Stomach (tissue), 9 donors: Measurements from ENCODE around the gene MUC20. TPM values are rescaled to one million over a fixed set of nuclear protein-coding genes. Genes with fewer than 3 reads are reported as not detected.

ENCODE experiments used
- DNase-seq, 2 donors: peaks; one replicate each; pipeline versions ENCODE4 v3.0.0 to v3.0.0-alpha.2; 2013 to 2019
- H3K27ac ChIP-seq, 5 donors: fragments of 200-600 bp in 4 of 5; sonication (generic) in 4 of 5; one replicate each; pipeline ENCODE4 v1.5.1; 2013 to 2019; ENCODE audit warnings: mild to moderate bottlenecking in 1 of 5, moderate library complexity in 1 of 5
- H3K27me3 ChIP-seq, 3 donors: fragments of 200-600 bp; sonication (generic); one replicate each; pipeline ENCODE4 v1.5.1; 2017 to 2019; ENCODE audit warnings: mixed run types in 1 of 3
- H3K36me3 ChIP-seq, 4 donors: fragments of 200-600 bp; sonication (generic); 1 replicate in 3 of 4; 2 replicates in 1 of 4; pipeline ENCODE4 v1.5.1; 2016 to 2019
- H3K4me1 ChIP-seq, 4 donors: fragments of 200-600 bp; sonication (generic); one replicate each; pipeline ENCODE4 v1.5.1; 2016 to 2019
- H3K4me3 ChIP-seq, 4 donors: fragments of 200-600 bp; sonication (generic) in 3 of 4; one replicate each; pipeline ENCODE4 v1.5.1; 2016 to 2019; ENCODE audit warnings: mild to moderate bottlenecking in 1 of 4
- H3K9me3 ChIP-seq, 4 donors: fragments of 200-600 bp; sonication (generic); one replicate each; pipeline ENCODE4 v1.5.1; 2016 to 2019
- CTCF ChIP-seq, 7 experiments: fragments of 450-650 bp in 4 of 7; fragments of 200-600 bp in 3 of 7; sonication (generic) in 3 of 7; IDR thresholded peaks; one replicate each; pipeline ENCODE4 v1.5.1; 2016 to 2019; ENCODE audit warnings: antibody characterized with exemption in 7 of 7, control low read depth in 2 of 7, mild to moderate bottlenecking in 1 of 7
- EP300 ChIP-seq: sonication (generic); formaldehyde crosslinking; IDR thresholded peaks from one replicate; pipeline ENCODE4 v1.6.1; 2017; ENCODE audit warnings: antibody characterized with exemption
- POLR2A ChIP-seq, 4 donors: fragments of 450-650 bp; IDR thresholded peaks; one replicate each; pipeline ENCODE4 v1.6.1; 2016; ENCODE audit warnings: antibody characterized with exemption in 4 of 4, control low read depth in 2 of 4, mild to moderate bottlenecking in 1 of 4, moderate library complexity in 1 of 4
- POLR2AphosphoS5 ChIP-seq, 3 donors: sonication (generic); formaldehyde crosslinking; IDR thresholded peaks; one replicate each; pipeline ENCODE4 v1.6.1; 2016; ENCODE audit warnings: antibody characterized with exemption in 3 of 3
- WGBS, 5 donors: extraction: QIAGEN DNeasy Blood & Tissue Kit in 3 of 5; methylation state at CpG; one replicate each; pipeline versions ENCODE4 v1.1.5 to v1.1.7; 2013 to 2018; 5-methylcytosine and 5-hydroxymethylcytosine counted together
- intact Hi-C: fragments of 100-400 bp; cut with DNase I; formaldehyde crosslinking; loops from one replicate; pipeline ENCODE4 v1.15.1; 2023; ENCODE audit warnings: low total_unique reads
- polyA plus RNA-seq, 3 donors: library from polyadenylated mRNA; stranded (reverse); fragments of 200-250 nt; gene quantifications; one replicate each; pipeline ENCODE4 v1.2.3, GENCODE V29; 2013
- total RNA-seq, 5 donors: library from RNA; depleted of rRNA; stranded (reverse); fragments of >200 nt; gene quantifications; one replicate each; pipeline versions ENCODE4 v1.1.0 to v1.2.3, GENCODE V29; 2014 to 2016
- donor health status: healthy with polysubstance abuse.
- donor health status: Bipolar disorder and iron deficiency.
- donor health status: healthy.

MUC20 gene
- total and polyA plus RNA-seq, 8 donors = 3.8 to 64.8 (median 17.1) TPM

- TF ChIP-seq CTCF (IDR thresholded peaks at IDR 0.05) (no peak), POLR2AphosphoS5 (IDR thresholded peaks at IDR 0.05) (no peak), EP300 (no peak), POLR2A (IDR thresholded peaks at IDR 0.05) (no peak)
- no peak for DNase-seq
- WGBS, 5 donors = 72 to 81% (median 78%) methylated on average over 5 to 10 of the region's 10 CpGs
- Histone ChIP-seq H3K4me3 (no peak overlapping the region), H3K36me3 (no peaks in the 10 kb centered on the region), H3K9me3 (no peaks in the 10 kb centered on the region), H3K4me1 (peaks cover 4 to 17% (median 9%) of the 10 kb centered on the region in 4 donors), H3K27ac (no peak overlapping the region), H3K27me3 (peaks cover 0 to 71% (median 43%) of the 10 kb centered on the region in 3 donors)
- intact Hi-C loops = no loop called here
Observed at GRCh38 chr3:195761123-195761566, 40.4 kb downstream of the MUC20 start.

GRCh38 chr3:195761567-195762248 is 40.9 kb downstream of the MUC20 start:
- no peak for DNase-seq
- intact Hi-C loops = no loop called here
- H3K4me1 ChIP-seq = peaks cover 4 to 17% (median 9%) of the 10 kb centered on the region in 4 donors
- no peaks in the 10 kb centered on the region for H3K9me3 ChIP-seq
- TF ChIP-seq POLR2A (IDR thresholded peaks at IDR 0.05) = no peak
- TF ChIP-seq EP300 = no peak
- no peak for TF ChIP-seq CTCF (IDR thresholded peaks at IDR 0.05)
- no peak for TF ChIP-seq POLR2AphosphoS5 (IDR thresholded peaks at IDR 0.05)
- H3K27ac ChIP-seq = no peak overlapping the region
- no peaks in the 10 kb centered on the region for H3K36me3 ChIP-seq
- no peak overlapping the region for H3K4me3 ChIP-seq
- H3K27me3 ChIP-seq = peaks cover 0 to 65% (median 43%) of the 10 kb centered on the region in 3 donors
- 20 to 45% (median 24%) methylated on average over 14 to 52 of the region's 52 CpGs for WGBS, 5 donors

- Histone ChIP-seq H3K9me3 (no peaks in the 10 kb centered on the region), H3K27me3 (peaks cover 0 to 60% (median 43%) of the 10 kb centered on the region in 3 donors), H3K27ac (no peak overlapping the region), H3K4me3 (no peak overlapping the region), H3K36me3 (no peaks in the 10 kb centered on the region), H3K4me1 (peaks cover 4 to 13% (median 6%) of the 10 kb centered on the region in 4 donors)
- DNase-seq = no peak
- intact Hi-C loops = no loop called here
- TF ChIP-seq POLR2AphosphoS5 (IDR thresholded peaks at IDR 0.05) (no peak), CTCF (IDR thresholded peaks at IDR 0.05) (no peak), EP300 (no peak), POLR2A (IDR thresholded peaks at IDR 0.05) (no peak)
- WGBS, 5 donors = 68 to 93% (median 71%) methylated on average over 6 to 36 of the region's 36 CpGs
Observed at GRCh38 chr3:195762249-195762585, 41.4 kb downstream of the MUC20 start.

- intact Hi-C loops = no loop called here
- TF ChIP-seq POLR2AphosphoS5 (IDR thresholded peaks at IDR 0.05) = no peak
- no peak for TF ChIP-seq POLR2A (IDR thresholded peaks at IDR 0.05)
- no peak for TF ChIP-seq CTCF (IDR thresholded peaks at IDR 0.05)
- no peak for TF ChIP-seq EP300
- Histone ChIP-seq H3K27ac (no peak overlapping the region), H3K4me3 (no peak overlapping the region), H3K9me3 (no peaks in the 10 kb centered on the region), H3K27me3 (peaks cover 0 to 56% (median 43%) of the 10 kb centered on the region in 3 donors), H3K36me3 (no peaks in the 10 kb centered on the region), H3K4me1 (peaks cover under 1 to 9% (median 3%) of the 10 kb centered on the region in 4 donors)
- no peak for DNase-seq
- WGBS, 5 donors = 68 to 90% (median 87%) methylated on average over 21 to 43 of the region's 43 CpGs
Observed at GRCh38 chr3:195762611-195763010, 41.8 kb downstream of the MUC20 start.
